ENCODE results near the gene KRT23. TPM values are rescaled to one million over a fixed set of nuclear protein-coding genes. Genes with fewer than 3 reads are reported as not detected.

KRT23 gene
- total RNA-seq, 1 experiment from 2014 or later, result not detected

- Histone ChIP-seq H3K79me1 (ENCODE audit: insufficient read depth, low read depth, low read length, poor library complexity, severe bottlenecking) (no peaks in the 10 kb centered on the region), H3K27me3 (ENCODE audit: insufficient read depth, low read length) (no peaks in the 10 kb centered on the region), H3K4ac (ENCODE audit: low read depth, low read length) (no peak overlapping the region), H2BK12ac (ENCODE audit: insufficient read length, low read depth, low read length) (no peak overlapping the region), H3K4me2 (ENCODE audit: insufficient read depth, insufficient read length, low read length) (peak overlapping the region; percentile 5), H3T11ph (ENCODE audit: low read length) (no peak overlapping the region), H3K79me2 (ENCODE audit: insufficient read depth, low read length) (no peaks in the 10 kb centered on the region), H2BK15ac (ENCODE audit: low read depth, low read length) (no peak overlapping the region), H2BK20ac (ENCODE audit: low read depth, low read length, poor library complexity, severe bottlenecking) (no peak overlapping the region), H4K20me1 (ENCODE audit: control insufficient read depth, insufficient read depth, insufficient read length) (no peaks in the 10 kb centered on the region), H4K91ac (ENCODE audit: insufficient read length, low read depth, low read length) (no peak overlapping the region), H2BK5ac (ENCODE audit: insufficient read length, low read length) (no peak overlapping the region), H3K56ac (ENCODE audit: insufficient read length, low read depth, low read length) (no peak overlapping the region), H3K23ac (ENCODE audit: insufficient read length, low read depth, low read length) (no peak overlapping the region), H3K27ac (ENCODE audit: insufficient read length, low read depth, low read length) (no peak overlapping the region), H3K18ac (ENCODE audit: insufficient read length, low read depth, low read length) (no peak overlapping the region), H2AFZ (ENCODE audit: low read length) (no peak overlapping the region), H2BK120ac (ENCODE audit: low read depth, low read length, poor library complexity, severe bottlenecking) (no peak overlapping the region), H3K4me1 (ENCODE audit: insufficient read depth, low read length) (no peaks in the 10 kb centered on the region), H3K9ac (ENCODE audit: extremely low read depth, insufficient read length, low read length) (no peak overlapping the region), H2AK5ac (ENCODE audit: insufficient read length, low read length) (no peak overlapping the region), H3K9me3 (ENCODE audit: control insufficient read depth, low read depth, low read length) (no peaks in the 10 kb centered on the region), H4K8ac (replicated peaks; ENCODE audit: insufficient read length, low read depth, low read length) (no peak overlapping the region), H3K23me2 (ENCODE audit: insufficient read length, low read depth, low read length, poor library complexity, severe bottlenecking) (no peaks in the 10 kb centered on the region), H4K5ac (ENCODE audit: insufficient read length, low read depth, low read length) (no peak overlapping the region), H3K14ac (ENCODE audit: insufficient read depth, low read length) (no peak overlapping the region)
- H3K4me3 Mint-ChIP-seq, result no peak overlapping the region
- TF ChIP-seq CTCF (conservative IDR thresholded peaks at IDR 0.05), result no peak
- DNase-seq, result no peak
- peaks cover 29 to 34% of the 10 kb centered on the region in 2 experiments for H3K4me1 Mint-ChIP-seq
- no peaks in the 10 kb centered on the region for H3K9me3 Mint-ChIP-seq
- no peaks in the 10 kb centered on the region for H3K36me3 Mint-ChIP-seq (ENCODE audit: insufficient read depth in 1 of 3, low read depth in 3 of 3)
- 0 out of 7 replicates have a peak overlapping the region, but pooled peaks of 1 of the 3 experiments have one; percentile 11 for H3K27ac Mint-ChIP-seq
- no peaks in the 10 kb centered on the region for H3K27me3 Mint-ChIP-seq (ENCODE audit: low read depth)
- WGBS (ENCODE audit: extremely low coverage, insufficient read length, low lambda C conversion rate), result no CpG with 5 or more reads among the region's 1 CpG
These were observed 63.6 kb downstream of the KRT23 start for GRCh38 chr17:40873801-40874200.

Measured in H9 (cell line).